GM15510 (cell line): Measurements from ENCODE around the gene NSD1.
A peak's percentile ranks its signal among the peaks of the same experiment; 100 is the strongest.

ENCODE experiments used
- POLR2A ChIP-seq: IDR thresholded peaks from 3 replicates; pipeline ENCODE4 v1.6.1; 2011; ENCODE audit warnings: borderline replicate concordance; ENCODE audit not compliant: insufficient read length; ENCODE audit errors: extremely low read depth

NSD1 gene

GRCh38 chr5:177109810-177110209, 23.8 kb upstream of the NSD1 start:
- no peak for TF ChIP-seq POLR2A

- no peak for TF ChIP-seq POLR2A
These were observed 21.7 kb upstream of the NSD1 start for GRCh38 chr5:177111720-177112394.

GRCh38 chr5:177112589-177113220, 20.9 kb upstream of the NSD1 start:
- no peak for TF ChIP-seq POLR2A

GRCh38 chr5:177113566-177114424, 19.8 kb upstream of the NSD1 start:
- no peak for TF ChIP-seq POLR2A

- TF ChIP-seq POLR2A: peak; percentile 25
These were observed 16.8 kb upstream of the NSD1 start for GRCh38 chr5:177116631-177117373.

DNA sequence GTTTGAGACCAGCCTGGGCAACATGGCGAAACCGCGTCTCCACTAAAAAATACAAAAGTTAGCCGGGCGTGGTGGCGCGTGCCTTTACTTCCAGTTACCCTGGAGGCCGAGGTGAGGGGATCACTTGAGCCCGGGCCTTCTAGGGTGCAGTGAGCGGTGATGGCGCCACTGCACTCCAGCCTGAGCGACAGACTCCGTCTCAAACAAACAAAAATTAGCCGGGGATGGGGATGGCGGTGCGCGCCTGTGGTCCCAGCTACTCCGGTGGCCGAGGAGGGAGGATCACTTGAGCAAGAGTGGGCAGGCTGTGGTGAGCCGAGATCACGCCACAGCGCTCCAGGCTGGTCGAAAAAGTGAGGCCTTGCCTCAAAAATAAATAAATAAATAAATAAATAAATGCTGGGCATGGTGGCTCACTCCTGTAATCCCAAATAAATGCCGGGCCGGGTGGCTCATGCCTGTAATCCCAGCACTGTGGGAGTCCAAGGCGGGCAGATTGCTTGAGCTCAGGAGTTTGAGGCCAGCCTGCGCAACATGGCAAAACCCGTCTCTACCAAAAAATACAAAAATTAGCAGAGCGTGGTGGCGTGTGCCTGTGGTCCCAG, 16.0 kb upstream of the NSD1 start:
- no peak for TF ChIP-seq POLR2A

- no peak for TF ChIP-seq POLR2A
These were observed 11.0 kb upstream of the NSD1 start for GRCh38 chr5:177122566-177122965.

- no peak for TF ChIP-seq POLR2A
These were observed 9.6 kb upstream of the NSD1 start for GRCh38 chr5:177123789-177124485.

GRCh38 chr5:177124486-177124991, 9.0 kb upstream of the NSD1 start:
- TF ChIP-seq POLR2A: no peak

DNA sequence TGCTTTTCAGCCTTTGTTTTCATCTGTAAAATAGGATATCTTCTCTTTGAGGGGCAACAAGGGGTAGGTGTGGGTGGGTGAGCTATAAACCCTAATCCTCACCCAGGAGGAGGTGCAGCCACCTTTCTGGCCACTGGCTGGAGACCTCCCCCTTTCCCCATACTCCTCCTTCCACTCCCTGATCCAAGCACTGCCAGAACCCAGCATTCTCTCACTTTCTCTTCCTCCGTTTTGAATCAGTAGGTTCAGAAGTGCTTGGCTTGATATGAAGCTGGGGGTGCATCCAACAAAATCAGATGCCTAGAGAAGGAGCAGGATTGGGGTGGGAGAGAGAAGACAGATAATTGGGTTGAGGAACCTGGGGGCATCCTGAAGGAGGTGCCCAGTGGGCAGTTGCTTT, 6.8 kb upstream of the NSD1 start:
- TF ChIP-seq POLR2A: no peak

DNA sequence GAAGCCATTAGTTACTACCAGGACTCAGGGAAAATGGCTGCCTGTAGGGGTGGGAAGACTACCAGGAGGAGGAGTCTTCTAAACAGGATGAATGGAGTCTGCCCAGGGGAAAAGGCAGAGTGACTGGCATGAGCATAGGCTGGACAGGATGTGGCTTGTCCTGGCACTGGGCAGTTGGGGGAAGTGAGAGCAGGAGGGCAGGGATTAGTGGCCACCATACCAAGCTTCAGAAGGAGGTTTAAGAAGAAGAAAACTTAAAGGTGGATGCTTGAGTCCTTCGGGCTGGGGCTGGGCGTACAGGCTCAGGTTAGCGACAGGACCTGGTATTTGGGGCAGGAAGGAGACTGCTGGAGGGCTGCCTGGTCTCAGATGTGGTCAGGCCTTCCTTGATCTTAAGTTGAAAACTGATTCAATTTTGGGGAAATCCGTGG, 5.0 kb upstream of the NSD1 start:
- TF ChIP-seq POLR2A: no peak

DNA sequence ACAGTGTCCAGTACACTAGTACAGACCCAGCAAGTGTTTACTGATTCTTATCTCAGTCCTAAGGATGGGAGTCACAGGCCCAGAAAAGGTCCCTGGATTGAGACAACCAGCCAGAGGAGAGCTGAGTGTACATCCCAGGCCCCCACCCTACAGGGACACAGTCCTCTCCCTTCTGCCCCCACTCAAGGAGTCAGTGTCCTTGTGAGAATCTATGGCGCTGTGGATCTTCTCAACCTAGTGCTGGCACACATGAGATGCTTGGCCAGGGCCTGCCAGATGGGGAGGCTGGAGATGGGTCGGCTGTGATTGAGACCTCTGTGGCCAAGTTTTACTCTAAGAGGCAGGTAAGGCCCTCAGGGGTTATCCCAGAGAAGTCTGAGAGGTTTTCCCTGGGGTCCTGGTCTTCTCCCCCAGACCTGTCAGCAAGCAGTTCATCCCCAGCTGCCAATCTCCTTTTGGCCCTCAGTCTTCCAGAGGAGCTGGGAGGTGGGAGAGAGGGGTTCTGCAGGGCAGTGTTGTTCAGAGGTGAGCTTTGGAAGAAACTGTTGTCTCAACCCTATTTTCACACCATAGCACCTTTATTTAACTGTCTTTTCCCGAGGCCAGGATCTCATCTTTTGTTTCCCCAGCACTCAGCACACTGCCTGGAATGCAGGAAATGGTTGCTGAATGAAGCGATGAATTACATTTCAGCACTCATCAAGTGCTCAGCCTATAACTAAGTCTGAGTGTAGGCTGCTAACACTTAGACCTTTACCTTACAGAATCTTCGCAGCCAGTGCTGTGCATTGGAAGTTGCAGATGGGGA, 3.2 kb upstream of the NSD1 start:
- no peak for TF ChIP-seq POLR2A

DNA sequence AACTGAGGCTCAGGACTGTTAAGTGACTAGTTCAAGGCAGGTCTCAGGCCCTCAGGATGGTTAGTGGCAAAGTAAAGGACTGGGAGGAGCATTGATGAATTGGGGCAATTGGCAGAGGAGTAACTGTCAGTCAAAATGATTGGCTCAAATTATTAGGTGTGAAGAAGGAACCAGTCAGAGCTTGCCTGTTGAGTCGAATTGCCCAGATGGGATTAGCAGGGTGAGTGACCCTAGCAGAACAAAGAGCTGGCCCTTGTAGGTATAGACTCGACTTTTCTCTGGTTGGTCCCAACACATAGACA, 2.6 kb upstream of the NSD1 start:
- no peak for TF ChIP-seq POLR2A
